Type B pancreatic cell (in vitro differentiated cells): ENCODE data around the gene SIRT6. TPM values are rescaled to one million over a fixed set of nuclear protein-coding genes. Genes with fewer than 3 reads are reported as not detected.

ENCODE experiments used
- DNase-seq: peaks from one replicate; pipeline ENCODE4 v3.0.0; 2021; ENCODE audit warnings: mixed read lengths; ENCODE audit not compliant: unreplicated experiment; ENCODE audit errors: extremely low spot score
- H3K27ac Mint-ChIP-seq: 2 replicates; pipeline ENCODE4 v1.8.0; 2021; ENCODE audit warnings: mild to moderate bottlenecking, mixed read lengths
- H3K27me3 Mint-ChIP-seq: 2 replicates; pipeline ENCODE4 v1.8.0; 2021; ENCODE audit warnings: mixed read lengths
- H3K36me3 Mint-ChIP-seq: 2 replicates; pipeline ENCODE4 v1.8.0; 2021; ENCODE audit warnings: mixed read lengths
- H3K4me1 Mint-ChIP-seq: one replicate; pipeline ENCODE4 v1.8.0; 2021; ENCODE audit warnings: mixed read lengths; ENCODE audit not compliant: unreplicated experiment
- H3K4me3 Mint-ChIP-seq: 2 replicates; pipeline ENCODE4 v1.8.0; 2021; ENCODE audit warnings: mild to moderate bottlenecking, mixed read lengths
- H3K9me3 Mint-ChIP-seq: 2 replicates; pipeline ENCODE4 v1.8.0; 2021; ENCODE audit warnings: mixed read lengths
- CTCF ChIP-seq: fragments of 200-600 bp; sonication (generic); conservative IDR thresholded peaks from 2 replicates; pipeline ENCODE4 v1.5.0; 2021; ENCODE audit warnings: antibody characterized with exemption, mild to moderate bottlenecking
- total RNA-seq: library from RNA; stranded (reverse); gene quantifications from 2 replicates; pipeline ENCODE4 v1.2.1, GENCODE V29; 2021; ENCODE audit warnings: low replicate concordance

The SIRT6 gene
- total RNA-seq, 1 donor from 2014 or later, result 29.2 TPM

GRCh38 chr19:4215807-4216206 lies 33.4 kb upstream of the SIRT6 start:
- H3K36me3 Mint-ChIP-seq, result no peaks in the 10 kb centered on the region
- H3K4me3 Mint-ChIP-seq, result no peak overlapping the region
- H3K27ac Mint-ChIP-seq, result no peak overlapping the region
- no peak for DNase-seq
- no peaks in the 10 kb centered on the region for H3K4me1 Mint-ChIP-seq
- no peak for TF ChIP-seq CTCF
- H3K9me3 Mint-ChIP-seq, result no peaks in the 10 kb centered on the region
- H3K27me3 Mint-ChIP-seq, result peaks cover 21% of the 10 kb centered on the region

GRCh38 chr19:4213116-4213515 lies 30.8 kb upstream of the SIRT6 start:
- H3K27ac Mint-ChIP-seq, result no peak overlapping the region
- peaks cover 21% of the 10 kb centered on the region for H3K27me3 Mint-ChIP-seq
- no peak for TF ChIP-seq CTCF
- H3K9me3 Mint-ChIP-seq, result no peaks in the 10 kb centered on the region
- H3K4me3 Mint-ChIP-seq, result no peak overlapping the region
- no peaks in the 10 kb centered on the region for H3K4me1 Mint-ChIP-seq
- DNase-seq, result no peak
- no peaks in the 10 kb centered on the region for H3K36me3 Mint-ChIP-seq

GRCh38 chr19:4210166-4210731 lies 27.9 kb upstream of the SIRT6 start:
- no peak for TF ChIP-seq CTCF
- no peak overlapping the region for H3K27ac Mint-ChIP-seq
- H3K4me3 Mint-ChIP-seq, result no peak overlapping the region
- H3K4me1 Mint-ChIP-seq, result no peaks in the 10 kb centered on the region
- no peaks in the 10 kb centered on the region for H3K36me3 Mint-ChIP-seq
- peaks cover 24% of the 10 kb centered on the region for H3K27me3 Mint-ChIP-seq
- no peak for DNase-seq
- no peaks in the 10 kb centered on the region for H3K9me3 Mint-ChIP-seq

GRCh38 chr19:4208385-4209094 lies 26.2 kb upstream of the SIRT6 start:
- no peak for DNase-seq
- TF ChIP-seq CTCF, result peak; percentile 47
- Mint-ChIP-seq H3K4me1 (peaks cover 5% of the 10 kb centered on the region), H3K27me3 (peaks cover 22% of the 10 kb centered on the region), H3K36me3 (no peaks in the 10 kb centered on the region), H3K9me3 (no peaks in the 10 kb centered on the region), H3K4me3 (no peak overlapping the region), H3K27ac (no peak overlapping the region)

GRCh38 chr19:4206818-4207484 lies 24.6 kb upstream of the SIRT6 start:
- DNase-seq, result no peak
- Mint-ChIP-seq H3K4me3 (no peak overlapping the region), H3K36me3 (no peaks in the 10 kb centered on the region), H3K4me1 (peaks cover 5% of the 10 kb centered on the region), H3K9me3 (no peaks in the 10 kb centered on the region), H3K27me3 (peaks cover 19% of the 10 kb centered on the region), H3K27ac (no peak overlapping the region)
- peak; percentile 26 for TF ChIP-seq CTCF
